Measurements from ENCODE around the gene PAPSS1. TPM values are rescaled to one million over a fixed set of nuclear protein-coding genes. Genes with fewer than 3 reads are reported as not detected.

Gene PAPSS1
- total RNA-seq, 1 donor from 2014 or later: 140 TPM

- Mint-ChIP-seq H3K27me3 (ENCODE audit: insufficient read depth, low read depth) (no peaks in the 10 kb centered on the region), H3K4me3 (no peak overlapping the region), H3K36me3 (no peaks in the 10 kb centered on the region), H3K9me3 (peaks cover 6% of the 10 kb centered on the region), H3K27ac (no peak overlapping the region), H3K4me1 (peaks cover 4% of the 10 kb centered on the region)
- Histone ChIP-seq H2AFZ (replicated peaks) (no peak overlapping the region), H3K27ac (no peak overlapping the region), H3K4me3 (no peak overlapping the region), H3K27me3 (peaks cover 5% of the 10 kb centered on the region), H3K79me2 (ENCODE audit: low read depth) (no peaks in the 10 kb centered on the region), H3K4me1 (no peaks in the 10 kb centered on the region), H4K20me1 (ENCODE audit: low read depth) (no peaks in the 10 kb centered on the region), H3K9ac (no peak overlapping the region), H3K9me3 (ENCODE audit: low read depth) (no peaks in the 10 kb centered on the region), H3K36me3 (no peaks in the 10 kb centered on the region), H3K4me2 (no peak overlapping the region), H3F3A (ENCODE audit: low read depth) (no peaks in the 10 kb centered on the region)
- TF ChIP-seq EZH2phosphoT487 (IDR thresholded peaks at IDR 0.05) (no peak), CTCF (IDR thresholded peaks at IDR 0.05) (no peak), EZH2 (IDR thresholded peaks at IDR 0.05) (no peak)
- DNase-seq (ENCODE audit: low spot score): no peak
Measured at GRCh38 chr4:107740950-107741701, 21.1 kb upstream of the PAPSS1 start.

GRCh38 chr4:107740381-107740780, 20.3 kb upstream of the PAPSS1 start:
- Histone ChIP-seq H3K4me2 (no peak overlapping the region), H3K4me1 (no peaks in the 10 kb centered on the region), H3F3A (ENCODE audit: low read depth) (no peaks in the 10 kb centered on the region), H2AFZ (replicated peaks) (no peak overlapping the region), H4K20me1 (ENCODE audit: low read depth) (no peaks in the 10 kb centered on the region), H3K9ac (no peak overlapping the region), H3K4me3 (no peak overlapping the region), H3K9me3 (ENCODE audit: low read depth) (no peaks in the 10 kb centered on the region), H3K27me3 (peaks cover 13% of the 10 kb centered on the region), H3K27ac (no peak overlapping the region), H3K79me2 (ENCODE audit: low read depth) (no peaks in the 10 kb centered on the region), H3K36me3 (no peaks in the 10 kb centered on the region)
- peaks cover 6% of the 10 kb centered on the region for H3K9me3 Mint-ChIP-seq
- DNase-seq (ENCODE audit: low spot score): peak; percentile 24
- H3K27me3 Mint-ChIP-seq (ENCODE audit: insufficient read depth, low read depth): no peaks in the 10 kb centered on the region
- peaks cover 4% of the 10 kb centered on the region for H3K4me1 Mint-ChIP-seq
- TF ChIP-seq CTCF (IDR thresholded peaks at IDR 0.05): peak; percentile 48
- TF ChIP-seq EZH2 (IDR thresholded peaks at IDR 0.05): no peak
- H3K36me3 Mint-ChIP-seq: no peaks in the 10 kb centered on the region
- H3K4me3 Mint-ChIP-seq: no peak overlapping the region
- H3K27ac Mint-ChIP-seq: no peak overlapping the region

- Histone ChIP-seq H3K27ac (no peak overlapping the region), H3K27me3 (peaks cover 32% of the 10 kb centered on the region), H2AFZ (replicated peaks) (no peak overlapping the region), H4K20me1 (ENCODE audit: low read depth) (no peaks in the 10 kb centered on the region), H3K4me1 (peaks cover 17% of the 10 kb centered on the region), H3K4me3 (no peak overlapping the region), H3K4me2 (no peak overlapping the region), H3K9me3 (ENCODE audit: low read depth) (no peaks in the 10 kb centered on the region), H3K36me3 (no peaks in the 10 kb centered on the region), H3K9ac (no peak overlapping the region), H3F3A (ENCODE audit: low read depth) (peaks cover 8% of the 10 kb centered on the region), H3K79me2 (ENCODE audit: low read depth) (no peaks in the 10 kb centered on the region)
- Mint-ChIP-seq H3K27ac (no peak overlapping the region), H3K27me3 (ENCODE audit: insufficient read depth, low read depth) (peaks cover 2% of the 10 kb centered on the region), H3K4me3 (no peak overlapping the region), H3K36me3 (no peaks in the 10 kb centered on the region), H3K9me3 (no peaks in the 10 kb centered on the region), H3K4me1 (peaks cover 14% of the 10 kb centered on the region)
- TF ChIP-seq CTCF (IDR thresholded peaks at IDR 0.05) (no peak), EZH2phosphoT487 (IDR thresholded peaks at IDR 0.05) (no peak), EZH2 (IDR thresholded peaks at IDR 0.05) (no peak)
- DNase-seq (ENCODE audit: low spot score): no peak
Measured at GRCh38 chr4:107737450-107737849, 17.4 kb upstream of the PAPSS1 start.

All from neural progenitor cell (in vitro differentiated cells).